Activated T-helper 9 cell treated with anti-CD3 and anti-CD28 coated beads, Interleukin-2, amount 50 U/mL, for 16 hours (primary cell): ENCODE data around the gene HSD11B2.

ENCODE experiments used
- DNase-seq: peaks from one replicate; pipeline ENCODE4 v3.0.0-alpha.2; 2020; ENCODE audit warnings: low read depth

Gene HSD11B2

DNA sequence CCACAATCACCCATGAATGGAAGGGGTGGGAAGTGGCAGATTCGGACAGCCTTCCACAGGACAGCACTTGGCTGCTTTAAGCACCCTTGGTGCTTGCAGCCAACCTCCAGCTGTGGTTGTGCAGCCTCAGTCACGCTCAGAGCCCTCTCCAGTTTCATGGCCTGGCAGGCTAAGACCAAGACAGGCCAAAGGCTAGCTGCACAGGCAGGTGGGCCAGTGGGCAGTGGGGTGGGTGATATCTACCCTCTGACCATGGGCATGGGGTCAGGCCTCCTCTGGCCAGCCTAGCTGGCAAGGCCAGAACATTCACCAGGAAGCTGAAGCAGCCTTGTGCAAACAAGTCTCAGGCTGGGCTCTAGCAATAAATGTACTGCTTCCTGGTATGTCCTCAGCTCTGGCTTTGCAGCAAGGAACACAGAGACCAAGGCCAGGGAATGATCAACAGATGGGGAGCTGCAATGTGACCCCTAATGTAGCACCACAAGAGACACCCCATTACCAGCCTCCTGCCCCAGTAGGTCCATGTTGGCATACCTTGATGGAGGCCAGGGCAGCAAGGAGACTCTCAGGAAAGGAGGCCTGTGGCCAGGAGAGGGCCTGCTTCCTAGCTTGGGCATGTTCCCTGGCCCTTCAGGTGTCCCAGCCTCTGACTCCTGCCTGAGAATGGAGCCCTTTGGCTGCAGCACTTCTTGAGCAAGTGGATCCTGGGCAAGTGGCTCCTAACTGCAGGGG lies 20.9 kb downstream of the HSD11B2 start:
- no peak for DNase-seq

DNA sequence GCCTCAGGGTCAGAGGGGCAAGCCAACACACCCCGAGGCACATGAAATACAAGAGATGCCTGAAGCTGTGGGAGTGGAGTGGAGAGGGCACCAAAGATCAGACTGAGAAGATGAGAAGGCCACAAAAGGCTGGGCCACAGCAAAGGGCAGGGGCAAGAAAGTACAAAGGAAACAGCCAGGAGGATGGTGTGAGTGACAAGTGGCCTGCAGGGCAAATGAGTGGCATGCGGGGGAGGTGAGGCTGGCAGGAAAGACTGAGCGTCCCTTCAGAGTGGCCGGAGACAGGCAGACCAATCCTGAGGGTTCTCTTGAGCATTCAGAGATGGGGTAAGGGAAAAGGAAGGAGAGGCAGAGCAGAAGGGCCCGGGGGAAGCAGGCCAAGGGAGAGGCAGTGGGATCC lies 23.2 kb downstream of the HSD11B2 start:
- DNase-seq = no peak

DNA sequence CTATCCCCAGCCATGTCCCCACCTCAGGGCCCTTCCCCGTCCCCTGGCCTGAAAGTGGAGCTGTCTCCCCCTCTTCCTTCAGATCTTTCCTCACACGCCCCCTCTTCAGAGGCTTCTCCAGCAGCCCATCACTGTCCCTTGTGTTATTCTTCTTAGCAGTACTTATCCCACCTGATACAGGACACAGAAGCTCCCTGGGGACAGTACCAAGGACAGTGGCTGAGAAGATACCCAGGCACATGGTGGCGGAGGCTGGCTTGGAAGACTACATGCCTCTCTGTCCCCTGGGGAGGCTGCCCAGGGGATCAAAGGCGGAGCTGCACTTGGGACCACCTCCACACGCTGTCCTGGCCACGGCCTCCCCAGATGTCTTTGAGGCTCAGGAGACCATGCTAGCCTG lies 23.9 kb downstream of the HSD11B2 start:
- no peak for DNase-seq

DNA sequence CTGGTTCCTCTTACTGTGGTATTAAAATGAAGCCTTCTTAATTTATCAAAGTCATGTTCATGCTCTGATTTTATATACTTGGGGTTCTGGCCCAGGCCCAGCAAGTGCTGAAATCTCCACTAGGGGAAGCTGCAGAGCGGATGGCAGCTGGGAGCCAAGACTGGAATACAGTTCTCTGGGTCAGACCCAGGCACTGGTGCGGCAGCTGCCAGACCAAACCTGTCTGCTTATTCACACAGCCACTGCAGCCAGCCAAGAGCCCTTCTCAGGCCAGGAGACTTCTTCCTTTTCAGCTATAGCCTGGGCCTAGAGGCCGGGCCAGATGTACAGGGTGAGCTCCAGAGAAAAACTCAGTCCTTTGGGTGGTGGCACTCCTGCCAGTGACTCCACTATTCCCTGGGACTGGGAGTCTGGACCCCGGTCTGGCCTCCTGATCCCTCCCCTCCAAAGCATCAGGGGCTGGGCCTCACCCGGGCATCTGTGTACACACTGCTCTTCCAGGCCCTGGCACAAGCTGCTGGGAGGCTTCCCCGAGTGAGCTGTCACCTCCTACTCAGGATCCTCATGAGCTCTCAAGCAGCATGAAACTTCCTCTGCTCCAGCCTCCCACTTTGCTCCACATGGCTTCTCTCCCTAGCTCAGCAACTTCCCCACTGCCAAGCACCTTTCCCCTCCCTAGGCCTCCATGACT lies 25.6 kb downstream of the HSD11B2 start:
- DNase-seq = no peak

DNA sequence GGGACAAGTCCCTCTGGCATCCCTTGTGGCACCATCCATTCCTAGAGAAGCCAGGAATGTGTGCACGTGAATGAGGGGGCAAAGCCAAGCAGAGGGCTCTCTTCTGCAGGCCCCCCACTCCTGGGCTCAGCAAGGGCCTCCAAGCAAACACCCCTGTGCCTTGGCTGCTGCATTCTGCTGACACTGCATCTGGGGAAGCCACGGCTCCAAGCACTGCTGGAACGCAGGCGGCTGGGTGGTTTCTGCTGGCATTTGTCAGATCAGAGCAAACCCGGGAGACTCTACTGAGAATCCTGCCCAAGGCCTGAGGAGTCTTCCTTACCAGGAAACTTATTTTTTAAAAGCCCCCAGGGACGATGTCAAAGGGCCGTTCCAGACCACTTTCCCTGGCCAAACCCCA lies 26.7 kb downstream of the HSD11B2 start:
- no peak for DNase-seq

DNA sequence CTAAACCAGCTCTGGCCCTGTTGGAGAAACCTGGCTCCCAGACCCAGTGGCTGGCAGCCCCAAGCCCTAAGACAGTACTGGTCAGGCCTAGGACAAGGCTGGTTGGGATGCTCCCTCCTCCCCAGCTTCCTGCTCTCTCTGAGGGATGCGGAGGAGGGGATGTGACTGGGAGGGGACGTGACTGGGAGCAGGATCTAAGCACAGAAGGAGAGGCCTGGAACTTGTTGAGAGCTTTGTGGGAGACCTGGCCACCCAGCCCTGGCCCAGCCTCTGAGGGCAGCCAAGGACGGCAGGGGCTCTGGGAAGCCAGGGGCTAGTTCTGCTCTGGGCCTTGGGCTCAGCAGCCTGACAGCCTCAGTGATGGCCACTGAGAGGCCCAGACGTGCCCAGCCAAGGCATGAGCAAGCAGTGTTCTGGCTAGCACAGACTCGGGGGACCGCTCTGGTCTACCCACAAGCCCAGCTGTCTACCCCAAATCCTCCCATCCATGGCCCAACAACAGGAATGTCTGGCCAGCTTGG lies 27.3 kb downstream of the HSD11B2 start:
- no peak for DNase-seq

DNA sequence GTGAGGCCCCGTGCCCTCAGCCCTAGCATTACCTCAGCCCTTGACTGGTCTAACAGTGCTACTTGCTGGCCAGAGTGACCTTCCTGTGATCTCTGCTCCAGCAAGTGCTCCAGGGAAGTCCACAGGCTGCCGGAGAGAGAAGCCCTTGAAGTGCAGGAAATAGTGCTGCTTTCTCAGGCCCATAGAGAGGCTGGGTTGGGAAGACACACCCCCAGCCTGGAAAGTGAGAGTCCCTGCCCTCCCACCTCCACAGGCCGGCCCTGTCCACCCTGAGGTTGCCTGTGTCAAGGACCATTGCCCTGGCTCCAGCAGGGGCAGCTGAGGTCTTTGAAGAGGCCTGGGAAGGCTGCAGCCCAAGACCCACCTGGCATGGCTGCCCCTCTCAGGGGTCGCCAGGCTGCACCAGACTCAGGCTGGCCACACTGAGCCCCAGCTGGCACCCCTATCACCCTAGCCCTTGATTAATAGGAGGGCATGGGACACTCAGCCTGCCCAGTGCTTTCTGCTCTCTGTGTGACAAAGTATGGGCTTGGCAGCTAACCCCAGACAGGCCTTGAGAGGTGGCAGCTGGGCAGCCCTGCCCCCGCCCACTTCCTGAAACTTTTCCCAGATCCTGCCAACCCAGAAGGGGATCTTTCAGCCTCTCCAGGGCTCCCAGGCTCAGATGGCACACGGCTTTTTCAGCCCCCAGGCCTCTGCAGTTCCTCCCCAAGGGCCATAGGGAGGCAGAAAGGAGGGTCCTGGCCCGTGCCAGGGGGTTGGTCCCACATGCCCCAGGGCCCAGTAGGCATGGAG lies 28.3 kb downstream of the HSD11B2 start:
- no peak for DNase-seq

DNA sequence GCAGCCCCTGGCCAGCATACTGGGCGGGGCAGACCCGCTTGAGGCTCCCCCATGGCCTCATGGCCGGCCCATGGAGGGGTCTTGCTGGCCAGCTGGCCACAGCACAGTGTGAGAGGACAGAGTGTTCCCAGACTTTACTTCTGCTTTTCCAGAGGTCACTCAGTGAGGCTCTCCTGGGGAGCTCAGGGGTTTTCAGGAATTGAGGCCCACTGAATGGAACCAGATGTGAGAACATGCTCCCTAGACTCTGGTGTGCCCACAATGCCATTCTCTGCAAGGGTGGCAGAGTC lies 28.9 kb downstream of the HSD11B2 start:
- no peak for DNase-seq

DNA sequence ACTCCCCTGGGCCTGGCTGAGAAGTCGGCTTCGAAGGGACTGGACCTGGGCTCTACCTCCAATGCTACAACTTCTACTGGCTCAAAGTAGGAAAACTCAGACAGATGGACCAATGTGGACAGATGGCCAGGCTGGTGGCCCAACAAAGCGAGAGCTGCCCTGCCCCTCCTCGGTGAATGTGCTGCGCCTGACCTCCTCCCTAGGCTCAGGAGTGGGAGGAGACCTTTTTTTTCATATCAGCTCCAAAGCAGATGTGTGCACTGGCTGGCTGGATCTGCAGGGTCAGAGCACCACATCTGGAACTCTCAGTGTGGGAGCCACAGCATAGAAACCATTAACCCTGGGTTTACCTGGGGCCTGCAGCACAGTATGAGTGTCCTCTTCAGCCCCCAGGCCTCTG lies 29.2 kb downstream of the HSD11B2 start:
- DNase-seq = no peak

DNA sequence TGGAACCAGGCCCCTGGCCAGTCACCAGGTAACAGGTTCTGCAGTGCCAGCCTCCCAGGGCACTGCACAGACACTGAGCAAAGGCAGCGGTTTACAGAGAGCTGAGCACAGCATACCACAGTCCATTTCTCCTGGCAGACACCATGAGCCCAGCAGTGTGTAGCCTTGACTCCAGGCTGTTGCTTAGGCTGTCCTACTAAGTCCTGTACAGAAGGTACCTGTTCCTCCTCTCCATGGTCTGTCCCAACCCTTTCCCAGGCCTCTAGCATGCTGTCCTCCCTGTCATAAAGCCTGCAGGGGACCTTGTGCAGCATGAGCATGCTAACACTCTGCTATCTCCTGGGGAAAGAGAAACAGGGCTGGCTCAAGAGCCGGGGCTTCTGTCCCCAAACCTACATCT lies 30.0 kb downstream of the HSD11B2 start:
- no peak for DNase-seq

DNA sequence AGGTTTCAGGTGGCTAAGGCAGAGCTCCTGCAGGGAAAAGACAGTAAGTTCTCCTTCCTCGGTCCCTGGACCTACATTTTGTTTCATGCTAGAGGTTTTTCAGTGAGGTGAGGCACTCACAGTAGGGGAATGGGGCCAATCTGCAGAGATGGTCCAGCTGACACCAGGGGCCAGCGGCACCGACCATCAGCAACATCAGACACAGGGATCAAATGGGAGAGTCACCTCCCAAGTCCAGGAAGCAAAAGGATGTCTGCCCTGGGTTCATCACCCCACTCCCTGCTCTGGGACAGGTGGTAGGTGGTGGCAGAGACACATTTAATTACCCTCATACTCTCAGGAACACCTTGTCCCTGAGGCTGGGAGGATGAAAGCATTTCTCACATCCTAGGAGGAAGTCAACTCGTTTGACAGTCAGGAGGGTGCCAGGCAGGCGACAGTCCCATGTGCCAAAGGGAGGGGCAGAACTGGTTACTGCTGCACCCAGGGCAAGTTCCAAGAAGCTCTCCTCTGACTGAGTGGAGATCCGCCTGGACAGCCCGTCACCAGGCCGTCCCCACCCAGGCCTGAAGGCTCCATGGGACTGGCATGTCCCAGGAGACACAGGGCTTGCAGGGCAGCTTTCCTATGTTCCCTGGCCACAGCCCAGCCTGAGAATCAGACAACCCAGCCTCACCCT lies 30.8 kb downstream of the HSD11B2 start:
- DNase-seq = no peak

DNA sequence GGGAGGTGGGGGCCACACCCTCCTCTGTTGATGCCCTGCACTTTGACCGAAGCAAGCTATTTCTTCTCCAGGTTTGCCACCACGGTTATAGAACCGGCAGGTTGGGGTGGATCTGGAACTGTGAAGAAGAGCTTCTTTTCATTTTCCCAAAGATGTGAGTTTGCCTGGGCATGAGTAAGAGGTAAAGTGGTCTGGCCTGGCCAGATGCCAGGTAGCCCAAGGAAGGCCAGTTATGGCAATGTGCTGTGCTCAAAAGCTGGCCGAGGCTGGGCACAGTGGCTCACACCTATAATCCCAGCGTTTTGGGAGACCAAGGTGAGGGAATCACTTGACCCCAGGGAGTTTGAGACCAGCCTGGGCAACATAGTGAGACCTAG lies 31.3 kb downstream of the HSD11B2 start:
- DNase-seq = no peak

DNA sequence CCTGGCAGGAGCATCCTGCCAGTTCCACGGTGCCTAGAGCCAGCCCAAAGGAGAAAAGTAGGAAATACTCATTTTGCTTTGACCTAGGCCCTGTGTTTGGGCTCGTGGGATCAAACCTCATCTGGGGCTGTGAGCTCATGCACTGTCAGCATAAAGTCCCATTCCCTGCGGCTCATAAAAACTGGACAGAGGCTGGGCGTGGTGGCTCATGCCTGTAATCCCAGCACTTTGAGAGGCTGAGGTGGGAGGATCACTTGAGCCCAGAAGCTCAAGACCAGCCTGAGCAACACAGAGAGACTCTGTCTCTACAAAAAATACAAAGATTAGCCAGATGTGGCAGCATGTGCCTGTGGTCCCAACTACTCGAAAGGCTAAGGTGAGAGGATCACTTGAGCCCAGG lies 32.1 kb downstream of the HSD11B2 start:
- no peak for DNase-seq

DNA sequence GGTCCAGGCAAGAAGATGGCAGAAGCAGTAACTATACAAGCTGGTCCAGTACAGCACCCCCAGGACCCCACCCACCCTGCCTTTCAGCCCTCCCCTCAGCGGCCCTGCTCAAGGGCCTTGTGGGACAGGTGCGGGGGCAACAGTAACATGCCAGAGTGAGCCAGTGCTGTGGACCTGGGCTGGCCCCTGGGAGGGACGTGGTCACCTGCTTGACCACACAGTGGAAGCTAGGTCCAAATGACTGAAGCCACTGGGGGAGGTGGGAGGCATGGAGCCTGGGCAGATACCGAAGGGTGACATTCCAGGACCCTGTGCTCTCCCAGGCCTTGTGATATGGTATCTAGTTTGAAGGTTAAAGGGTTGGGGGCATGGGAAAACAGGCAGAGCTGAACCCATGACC lies 32.8 kb downstream of the HSD11B2 start:
- no peak for DNase-seq

DNA sequence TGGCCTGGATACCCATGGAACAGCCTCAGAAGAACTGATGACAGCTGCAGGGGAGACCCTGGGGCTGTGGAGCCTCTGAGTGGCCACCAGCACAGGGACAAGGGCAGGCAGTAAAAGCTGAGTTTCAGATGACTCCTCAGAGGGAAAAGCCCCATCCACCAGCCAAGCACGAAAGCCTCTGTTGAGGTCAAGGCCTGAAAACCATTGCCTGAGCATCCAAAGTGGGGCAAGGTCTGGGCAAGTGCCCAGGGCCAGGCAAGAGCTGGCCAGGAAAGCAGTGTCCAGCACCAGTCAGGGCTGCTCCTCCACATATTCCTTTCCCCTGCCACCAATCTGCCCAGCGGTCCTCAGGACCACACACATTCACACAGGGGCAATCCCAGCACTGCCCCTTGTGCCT lies 33.6 kb downstream of the HSD11B2 start:
- DNase-seq = no peak

DNA sequence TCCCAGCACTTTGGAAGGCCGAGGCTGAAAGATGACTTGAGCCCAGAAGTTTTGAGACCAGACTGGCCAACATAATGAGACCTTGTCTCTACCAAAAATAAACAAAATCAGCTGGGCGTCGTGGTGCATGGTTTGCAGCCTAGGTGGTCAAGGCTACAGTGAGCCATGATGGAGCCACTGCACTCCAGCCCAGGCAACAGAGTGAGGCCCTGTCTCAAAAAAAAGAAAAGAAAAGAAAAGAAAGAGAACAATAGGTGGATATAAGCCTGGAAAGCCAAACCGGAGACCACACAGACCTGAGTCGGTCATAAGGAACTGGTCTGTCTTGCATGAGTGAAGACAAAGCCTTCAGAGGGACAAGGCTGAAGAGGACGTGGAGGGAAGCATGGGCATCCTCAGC lies 35.7 kb downstream of the HSD11B2 start:
- no peak for DNase-seq

DNA sequence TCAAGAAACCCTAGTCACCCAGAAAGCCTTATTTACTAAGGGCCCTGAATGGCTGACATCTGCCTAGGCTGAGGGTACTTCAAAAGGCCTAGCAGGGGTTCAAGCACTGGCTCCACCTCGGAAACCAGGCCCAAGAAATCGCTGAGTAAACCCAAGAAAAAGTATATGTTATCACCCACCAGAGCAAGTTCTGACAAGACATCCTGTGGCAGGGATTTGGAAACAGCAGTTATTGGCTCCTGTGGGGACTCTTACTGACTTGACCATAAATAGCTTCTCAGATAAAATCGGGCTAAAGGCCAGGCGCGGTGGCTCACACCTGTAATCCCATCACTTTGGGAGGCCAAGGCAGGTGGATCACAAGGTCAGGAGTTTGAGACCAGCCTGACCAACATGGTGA lies 37.8 kb downstream of the HSD11B2 start:
- no peak for DNase-seq

DNA sequence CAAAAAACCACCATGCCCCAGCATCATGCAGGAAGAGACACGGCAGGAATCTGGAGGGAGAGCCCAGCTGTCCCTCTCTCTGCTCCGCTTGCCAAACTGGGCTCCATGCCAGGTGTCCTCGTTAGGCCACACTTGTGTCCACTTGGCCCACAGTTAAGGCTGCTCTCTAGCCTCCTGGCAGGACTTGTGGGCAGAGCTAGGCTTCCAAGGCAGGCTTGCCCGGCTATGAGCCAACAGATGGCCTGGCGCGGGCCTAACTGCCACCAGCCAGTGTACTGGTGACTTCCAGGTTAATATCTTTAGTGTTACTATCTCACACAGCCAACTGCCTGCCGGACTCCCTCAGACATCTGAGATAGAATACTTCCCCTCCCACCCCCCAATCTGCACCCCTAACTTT lies 39.4 kb downstream of the HSD11B2 start:
- no peak for DNase-seq

DNA sequence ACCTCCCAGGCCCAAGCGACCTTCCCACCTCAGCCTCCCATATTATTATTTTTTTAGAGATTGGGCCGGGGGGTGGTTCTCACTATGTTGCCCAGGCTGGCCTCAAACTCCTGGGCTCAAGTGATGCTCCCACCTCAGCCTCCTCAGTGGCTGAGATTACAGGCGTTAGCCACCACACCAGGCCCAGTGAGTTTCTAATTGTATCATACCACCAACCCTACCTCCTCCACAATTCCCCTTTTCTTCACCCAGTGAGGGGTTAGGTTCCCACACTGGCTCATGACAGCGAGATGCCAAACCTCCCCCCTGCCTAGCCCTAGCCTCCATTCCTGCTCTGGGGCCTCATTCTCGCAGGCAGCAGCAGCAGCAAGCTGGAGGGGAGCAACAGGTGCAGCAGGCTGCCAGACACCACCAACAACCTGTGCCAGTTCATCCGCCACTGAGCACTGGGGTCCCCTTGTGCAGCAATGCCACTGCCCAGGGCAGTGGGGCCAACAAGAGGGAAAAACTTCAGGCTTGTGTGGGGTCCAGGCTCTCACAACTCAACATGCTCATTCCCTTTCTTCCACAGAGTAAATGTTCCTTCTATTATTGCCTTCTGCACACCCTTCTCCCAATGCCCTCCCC lies 41.0 kb downstream of the HSD11B2 start:
- no peak for DNase-seq

DNA sequence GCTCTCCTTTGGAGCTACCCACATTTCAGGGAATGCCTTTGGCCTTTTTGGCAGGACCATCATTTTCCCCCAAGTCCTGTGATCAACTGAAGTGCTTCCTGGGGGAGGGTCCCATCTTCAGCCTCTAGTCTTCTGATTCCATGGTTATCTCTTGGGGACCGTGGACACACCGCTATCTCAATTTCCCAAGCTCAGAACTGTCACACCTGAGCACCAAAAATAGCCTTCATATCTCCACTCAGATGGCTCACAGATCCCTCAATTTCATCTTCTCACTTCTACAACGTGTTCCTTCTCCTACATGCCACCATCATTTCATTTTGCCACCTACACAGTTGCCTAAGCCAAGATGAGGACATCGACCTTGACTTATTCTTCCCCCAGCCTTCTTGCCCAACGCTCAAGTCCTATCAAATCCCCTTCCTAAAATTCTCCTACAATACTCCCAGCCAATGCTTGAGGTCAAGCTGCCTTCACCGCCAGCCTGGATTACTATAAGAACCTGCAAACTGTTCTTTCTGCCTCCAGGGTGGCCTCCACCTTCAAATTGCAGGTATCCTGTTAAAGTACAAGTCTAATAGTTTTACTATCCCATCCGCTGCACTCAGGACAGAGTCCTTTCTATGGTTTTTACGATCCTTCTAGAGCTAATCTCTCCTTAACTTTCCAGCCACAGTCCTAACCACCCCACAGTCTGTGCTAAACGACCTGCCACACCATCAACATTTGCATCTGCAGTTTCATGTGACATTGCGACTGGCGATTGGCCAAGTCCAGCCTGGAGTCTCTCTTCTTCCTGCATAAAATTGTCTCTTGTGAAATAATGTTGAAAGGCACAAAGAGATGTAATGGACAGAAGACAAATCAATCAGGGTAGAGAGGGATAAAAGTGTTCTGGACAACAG lies 43.9 kb downstream of the HSD11B2 start:
- DNase-seq = no peak

DNA sequence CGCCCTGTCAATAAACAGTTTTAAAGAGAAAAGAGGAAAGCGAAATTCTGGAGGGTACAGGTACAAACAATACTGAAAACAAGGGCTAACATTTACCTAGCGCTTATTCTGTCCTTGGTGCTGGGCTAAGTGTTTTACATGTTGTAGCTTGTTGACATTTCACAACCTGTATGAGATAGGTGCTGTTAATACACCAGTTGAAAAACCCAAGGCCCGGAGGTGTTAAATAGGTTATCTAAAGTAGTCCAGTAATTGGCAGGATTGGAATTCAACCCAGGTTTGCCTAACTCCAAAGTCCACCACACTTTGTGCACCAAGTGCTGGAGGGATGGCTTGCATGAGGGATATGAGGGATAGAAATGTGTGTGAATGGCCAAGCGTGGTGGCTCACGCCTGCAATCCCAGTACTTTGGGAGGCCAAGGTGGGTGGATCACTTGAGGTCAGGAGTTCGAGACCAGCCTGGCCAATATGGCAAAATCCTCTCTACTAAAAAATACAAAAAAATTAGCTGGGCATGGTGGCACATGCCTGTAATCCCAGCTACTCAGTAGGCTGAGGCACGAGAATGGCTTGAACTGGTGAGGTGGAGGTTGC lies 47.1 kb downstream of the HSD11B2 start:
- DNase-seq = no peak
